Measurements from ENCODE around the gene PLK2. TPM values are rescaled to one million over a fixed set of nuclear protein-coding genes. Genes with fewer than 3 reads are reported as not detected.

PLK2 gene
- total RNA-seq, 3 donors from 2014 or later = 2.6 to 5.6 (median 4.4) TPM

DNA sequence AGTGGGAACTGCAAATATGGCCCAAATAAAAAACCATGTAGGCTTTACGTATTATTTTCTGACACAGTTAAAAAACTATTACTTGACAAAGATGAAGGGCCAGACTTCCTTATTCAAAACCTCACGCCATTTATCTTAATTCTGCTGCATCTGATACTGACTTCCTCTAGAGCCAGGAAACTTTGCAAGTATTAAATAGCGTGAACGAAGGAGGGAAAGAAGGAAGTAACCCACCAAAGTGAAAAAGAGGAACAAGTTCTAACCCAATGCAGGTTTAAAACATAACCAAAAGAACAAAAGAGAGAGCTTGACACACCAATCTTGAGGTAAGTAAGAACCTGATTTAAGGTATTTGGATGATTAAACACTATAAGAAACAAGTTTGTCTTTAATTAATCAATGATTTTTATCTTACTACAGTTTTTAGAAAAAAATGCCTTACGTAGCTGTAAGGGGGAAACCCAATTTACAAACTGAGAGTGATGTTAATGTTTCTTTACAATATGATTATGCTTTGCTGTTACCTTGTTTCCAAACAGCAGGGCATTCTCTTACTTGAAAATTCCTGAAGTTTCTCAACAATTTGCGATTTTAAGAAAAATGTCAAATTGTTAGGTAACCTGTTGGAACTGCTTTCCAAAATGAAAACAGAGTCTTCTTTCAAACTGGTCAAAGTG lies 31.5 kb upstream of the PLK2 start, which contains the start of gene GAPT:
Gene GAPT (plus strand): TSS at position 220 of the 677 bp plus-strand sequence. CDS start 3,102 bp downstream, outside the sequence.
- Mint-ChIP-seq H3K4me1 (ENCODE audit: low read depth) (peaks cover 1% of the 10 kb centered on the region), H3K9me3 (no peaks in the 10 kb centered on the region), H3K36me3 (ENCODE audit: insufficient read depth) (no peaks in the 10 kb centered on the region), H3K27me3 (ENCODE audit: low read depth) (peaks cover 19% of the 10 kb centered on the region), H3K4me3 (no peak within 1 kb of the TSS)
- DNase-seq (no peak), ATAC-seq (no peak)

DNA sequence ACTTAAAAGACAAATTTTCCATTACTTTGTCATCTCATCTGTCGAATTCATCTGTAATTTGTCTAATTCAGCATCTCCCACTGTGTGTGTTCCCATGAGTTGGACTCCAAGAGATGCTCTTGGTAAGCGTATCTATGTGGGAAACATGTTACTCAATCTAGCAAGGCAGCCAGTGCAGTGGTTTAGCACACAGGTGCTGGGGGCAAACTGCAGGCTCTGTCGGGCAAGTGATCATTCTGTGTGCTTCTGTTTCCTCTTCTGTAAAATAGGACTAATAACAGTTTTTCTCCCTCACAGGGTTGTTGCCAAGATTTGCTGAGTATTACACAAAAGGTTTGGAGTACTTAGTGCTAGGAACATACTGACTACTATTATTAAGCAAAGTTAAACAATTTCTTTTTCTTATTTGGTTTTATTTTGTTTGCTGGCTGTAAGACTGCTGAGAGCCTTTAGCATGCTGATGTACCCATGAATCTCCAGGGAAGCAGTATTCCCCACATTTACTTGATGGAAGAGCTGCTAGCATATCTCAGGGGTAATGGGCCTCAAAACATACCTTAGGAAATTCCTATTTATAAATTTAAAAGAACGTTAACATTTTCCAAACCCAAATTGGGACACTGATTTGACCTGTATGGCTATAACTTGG lies 30.6 kb upstream of the PLK2 start:
- H3K27me3 Mint-ChIP-seq (ENCODE audit: low read depth) = peaks cover 19% of the 10 kb centered on the region
- no peak overlapping the region for H3K4me3 Mint-ChIP-seq
- peaks cover 1% of the 10 kb centered on the region for H3K4me1 Mint-ChIP-seq (ENCODE audit: low read depth)
- H3K9me3 Mint-ChIP-seq = no peaks in the 10 kb centered on the region
- DNase-seq (no peak), ATAC-seq (no peak)
- H3K36me3 Mint-ChIP-seq (ENCODE audit: insufficient read depth) = no peaks in the 10 kb centered on the region

DNA sequence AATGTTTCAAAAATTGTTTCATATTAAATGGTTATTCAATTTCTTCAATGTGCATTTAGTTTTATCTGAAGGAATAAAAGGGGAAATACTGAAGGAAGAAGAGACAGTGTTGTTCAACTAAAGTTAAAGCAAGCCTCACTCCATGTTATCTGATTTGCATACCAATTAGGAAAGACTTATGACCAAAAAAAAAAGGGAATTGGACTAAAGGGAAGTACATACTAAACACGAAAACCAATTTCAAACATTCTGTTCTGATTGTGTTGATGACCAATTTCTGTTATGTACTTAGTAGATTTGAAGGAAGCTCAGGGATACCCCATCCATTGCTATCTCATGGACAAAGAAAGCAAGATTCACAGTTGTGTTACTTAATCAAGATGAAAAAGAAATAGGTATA lies 26.4 kb upstream of the PLK2 start:
- no peak for ATAC-seq
- peaks cover 1% of the 10 kb centered on the region for H3K4me1 Mint-ChIP-seq (ENCODE audit: low read depth)
- no peak for DNase-seq
- H3K27me3 Mint-ChIP-seq (ENCODE audit: low read depth) = peaks cover 18% of the 10 kb centered on the region
- no peak overlapping the region for H3K4me3 Mint-ChIP-seq
- H3K36me3 Mint-ChIP-seq (ENCODE audit: insufficient read depth) = no peaks in the 10 kb centered on the region
- H3K9me3 Mint-ChIP-seq = no peaks in the 10 kb centered on the region

DNA sequence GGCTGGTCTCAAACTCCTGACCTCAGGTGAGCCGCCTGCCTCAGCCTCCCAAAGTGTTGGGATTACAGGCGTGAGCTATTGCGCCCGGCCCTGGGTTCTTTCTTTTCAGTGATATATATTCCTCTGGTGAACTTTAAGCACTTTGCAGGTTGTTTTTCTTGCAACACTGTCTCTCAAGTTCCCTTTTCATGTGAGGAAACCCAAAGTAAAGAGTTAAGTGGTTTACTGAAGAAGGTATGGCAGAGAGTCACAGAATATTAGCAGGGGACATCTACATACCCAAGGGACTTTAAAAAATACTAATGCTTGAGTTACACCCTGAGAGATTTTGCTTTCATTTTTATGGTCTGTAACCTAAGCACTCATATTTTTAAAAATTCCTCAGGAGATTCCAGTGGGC lies 24.6 kb upstream of the PLK2 start:
- no peaks in the 10 kb centered on the region for H3K36me3 Mint-ChIP-seq (ENCODE audit: insufficient read depth)
- ATAC-seq = no peak
- peaks cover 9% of the 10 kb centered on the region for H3K27me3 Mint-ChIP-seq (ENCODE audit: low read depth)
- H3K4me3 Mint-ChIP-seq = no peak overlapping the region
- no peak for DNase-seq
- no peaks in the 10 kb centered on the region for H3K4me1 Mint-ChIP-seq (ENCODE audit: low read depth)
- no peaks in the 10 kb centered on the region for H3K9me3 Mint-ChIP-seq

GRCh38 chr5:58482536-58482935 lies 22.6 kb upstream of the PLK2 start:
- DNase-seq (no peak), ATAC-seq (peak in 1 of 2 donors; percentile 30)
- Mint-ChIP-seq H3K4me1 (ENCODE audit: low read depth) (no peaks in the 10 kb centered on the region), H3K4me3 (no peak overlapping the region), H3K36me3 (ENCODE audit: insufficient read depth) (no peaks in the 10 kb centered on the region), H3K9me3 (no peaks in the 10 kb centered on the region), H3K27me3 (ENCODE audit: low read depth) (no peaks in the 10 kb centered on the region)

DNA sequence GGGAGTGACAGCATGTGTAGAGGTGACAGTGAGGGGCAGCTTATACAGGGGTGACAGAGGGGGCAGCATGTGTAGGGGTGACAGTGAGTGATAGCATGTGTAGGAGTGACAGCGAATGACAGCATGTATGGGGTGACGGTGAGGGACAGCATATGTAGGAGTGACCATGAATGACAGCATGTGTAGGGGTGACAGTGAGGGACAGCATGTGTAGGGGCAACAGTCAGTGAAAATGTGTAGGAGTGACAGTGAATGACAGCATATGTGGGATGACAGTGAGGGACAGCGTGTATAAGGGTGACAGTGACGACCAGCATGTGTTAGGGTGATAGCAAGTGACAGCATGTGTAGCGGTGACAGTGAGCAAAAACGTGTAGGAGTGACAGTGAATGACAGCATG lies 21.9 kb upstream of the PLK2 start:
- DNase-seq (no peak), ATAC-seq (no peak)
- Mint-ChIP-seq H3K4me1 (ENCODE audit: low read depth) (no peaks in the 10 kb centered on the region), H3K4me3 (no peak overlapping the region), H3K36me3 (ENCODE audit: insufficient read depth) (no peaks in the 10 kb centered on the region), H3K9me3 (no peaks in the 10 kb centered on the region), H3K27me3 (ENCODE audit: low read depth) (peaks cover 2% of the 10 kb centered on the region)

- Mint-ChIP-seq H3K4me1 (ENCODE audit: low read depth) (no peaks in the 10 kb centered on the region), H3K4me3 (no peak overlapping the region), H3K36me3 (ENCODE audit: insufficient read depth) (no peaks in the 10 kb centered on the region)
These were observed 21.3 kb upstream of the PLK2 start for GRCh38 chr5:58481066-58481676.

GRCh38 chr5:58477760-58478376 lies 18.0 kb upstream of the PLK2 start:
- Mint-ChIP-seq H3K36me3 (ENCODE audit: insufficient read depth) (no peaks in the 10 kb centered on the region), H3K9me3 (no peaks in the 10 kb centered on the region), H3K4me3 (no peak overlapping the region), H3K27me3 (ENCODE audit: low read depth) (peaks cover 3% of the 10 kb centered on the region), H3K4me1 (ENCODE audit: low read depth) (no peaks in the 10 kb centered on the region)
- DNase-seq (no peak), ATAC-seq (no peak)

More at GRCh38 chr5:58481066-58481676, 21.3 kb upstream of the PLK2 start:
- ATAC-seq = no peak
- DNase-seq = no peak
- H3K9me3 Mint-ChIP-seq = no peaks in the 10 kb centered on the region
- H3K27me3 Mint-ChIP-seq (ENCODE audit: low read depth) = peaks cover 3% of the 10 kb centered on the region

- ATAC-seq = no peak
- peaks cover 3% of the 10 kb centered on the region for H3K27me3 Mint-ChIP-seq (ENCODE audit: low read depth)
- DNase-seq = no peak
- no peaks in the 10 kb centered on the region for H3K36me3 Mint-ChIP-seq (ENCODE audit: insufficient read depth)
- no peak overlapping the region for H3K4me3 Mint-ChIP-seq
- no peaks in the 10 kb centered on the region for H3K9me3 Mint-ChIP-seq
- H3K4me1 Mint-ChIP-seq (ENCODE audit: low read depth) = no peaks in the 10 kb centered on the region
These were observed 15.5 kb upstream of the PLK2 start for GRCh38 chr5:58475404-58475803.

- Mint-ChIP-seq H3K36me3 (ENCODE audit: insufficient read depth) (no peaks in the 10 kb centered on the region), H3K4me1 (ENCODE audit: low read depth) (no peaks in the 10 kb centered on the region), H3K27me3 (ENCODE audit: low read depth) (no peaks in the 10 kb centered on the region), H3K9me3 (no peaks in the 10 kb centered on the region), H3K4me3 (no peak overlapping the region)
- ATAC-seq (no peak), DNase-seq (no peak)
These were observed 10.0 kb upstream of the PLK2 start for GRCh38 chr5:58469896-58470295.

GRCh38 chr5:58466939-58467338 lies 7.1 kb upstream of the PLK2 start:
- Mint-ChIP-seq H3K9me3 (no peaks in the 10 kb centered on the region), H3K4me1 (ENCODE audit: low read depth) (no peaks in the 10 kb centered on the region), H3K36me3 (ENCODE audit: insufficient read depth) (no peaks in the 10 kb centered on the region), H3K27me3 (ENCODE audit: low read depth) (no peaks in the 10 kb centered on the region), H3K4me3 (no peak overlapping the region)
- ATAC-seq (peak; percentile 77 to 81), DNase-seq (no peak)

DNA sequence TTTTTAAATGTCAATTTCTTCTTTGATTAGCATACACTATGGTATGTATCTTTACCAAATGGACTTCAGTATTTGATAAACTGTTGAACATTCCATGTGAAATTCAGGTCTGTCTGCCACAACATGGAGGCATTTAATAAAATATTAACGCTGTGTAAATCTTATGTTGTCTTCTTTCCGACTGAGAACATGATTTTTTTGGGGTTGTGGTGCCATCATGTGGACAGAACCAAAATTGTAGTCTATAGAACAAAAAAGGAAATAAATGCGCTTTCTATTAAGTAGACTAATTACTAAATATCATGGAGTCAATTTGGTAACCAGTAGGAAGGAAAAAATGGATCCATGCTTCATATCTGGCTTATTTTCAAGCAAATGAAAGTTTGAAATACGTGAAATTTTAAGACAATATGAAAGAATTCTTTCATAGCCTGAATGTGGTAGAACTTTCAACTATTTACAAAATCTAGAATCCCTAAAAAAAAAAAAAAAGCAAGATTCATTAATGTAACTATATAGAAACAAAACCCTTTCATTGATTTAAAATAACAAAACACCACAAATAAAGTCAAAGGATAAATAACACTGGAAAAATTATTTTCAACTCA lies 2.8 kb upstream of the PLK2 start:
- peaks cover 10% of the 10 kb centered on the region for H3K27me3 Mint-ChIP-seq (ENCODE audit: low read depth)
- H3K4me3 Mint-ChIP-seq = no peak overlapping the region
- no peaks in the 10 kb centered on the region for H3K9me3 Mint-ChIP-seq
- peaks cover 16% of the 10 kb centered on the region for H3K4me1 Mint-ChIP-seq (ENCODE audit: low read depth)
- H3K36me3 Mint-ChIP-seq (ENCODE audit: insufficient read depth) = no peaks in the 10 kb centered on the region
- no peak for ATAC-seq
- DNase-seq = peak; percentile 26

- peaks cover 16% of the 10 kb centered on the region for H3K4me1 Mint-ChIP-seq (ENCODE audit: low read depth)
- DNase-seq (no peak), ATAC-seq (no peak)
- H3K9me3 Mint-ChIP-seq = no peaks in the 10 kb centered on the region
- no peak overlapping the region for H3K4me3 Mint-ChIP-seq
- no peaks in the 10 kb centered on the region for H3K36me3 Mint-ChIP-seq (ENCODE audit: insufficient read depth)
- H3K27me3 Mint-ChIP-seq (ENCODE audit: low read depth) = peaks cover 10% of the 10 kb centered on the region
These were observed 2.3 kb upstream of the PLK2 start for GRCh38 chr5:58462154-58462553.

- ATAC-seq (peak; percentile 76 to 79), DNase-seq (peak; percentile 90)
- Mint-ChIP-seq H3K27me3 (ENCODE audit: low read depth) (peaks cover 10% of the 10 kb centered on the region), H3K4me1 (ENCODE audit: low read depth) (peaks cover 16% of the 10 kb centered on the region), H3K9me3 (no peaks in the 10 kb centered on the region), H3K4me3 (peak overlapping the region; percentile 82), H3K36me3 (ENCODE audit: insufficient read depth) (peaks cover 5% of the 10 kb centered on the region)
These were observed 923 bp upstream of the PLK2 start for GRCh38 chr5:58460732-58461286.

All from activated T-cell treated with anti-CD3 and anti-CD28 coated beads, Interleukin-2, amount 50 U/mL, for 4 hours (primary cell).